GM19193 (cell line): ENCODE data around the gene TRAF3IP3.
A peak's percentile ranks its signal among the peaks of the same experiment; 100 is the strongest.

Source experiments
- POLR2A ChIP-seq: IDR thresholded peaks from 4 replicates; pipeline ENCODE4 v1.6.1; 2011; ENCODE audit not compliant: insufficient read depth, insufficient read length; ENCODE audit errors: extremely low read depth

TRAF3IP3 gene

GRCh38 chr1:209749670-209750323 lies 6.1 kb upstream of the TRAF3IP3 start:
- TF ChIP-seq POLR2A, result no peak

DNA sequence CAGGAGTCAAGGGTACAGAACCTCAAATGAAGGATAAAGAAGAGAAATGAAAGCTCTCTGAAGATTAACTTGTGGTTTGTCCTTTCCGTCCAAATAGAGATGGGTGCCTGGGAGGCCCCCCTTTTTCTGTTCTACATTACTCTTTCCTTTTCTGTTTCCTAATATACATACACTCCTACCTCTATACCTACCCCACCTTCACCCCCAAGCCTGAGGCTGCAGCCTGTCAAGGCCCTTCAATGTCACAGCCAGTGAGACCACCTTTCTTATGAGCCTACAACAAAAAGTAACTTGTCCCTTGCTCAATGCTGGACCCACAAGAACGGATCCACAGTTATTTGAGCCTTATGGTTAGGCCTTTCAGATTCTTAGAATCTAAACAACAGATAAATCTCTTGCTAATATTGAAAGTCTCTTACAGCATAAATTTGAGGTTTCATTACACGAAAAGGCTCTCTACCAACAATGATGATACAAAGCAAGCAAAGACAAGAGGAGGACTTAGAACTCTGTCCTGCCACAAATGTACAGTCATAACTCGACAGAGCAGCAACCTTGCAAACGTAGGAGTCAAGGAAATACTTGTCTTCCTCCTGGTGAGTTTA lies 4.1 kb upstream of the TRAF3IP3 start:
- no peak for TF ChIP-seq POLR2A

GRCh38 chr1:209752890-209753289 lies 3.0 kb upstream of the TRAF3IP3 start:
- TF ChIP-seq POLR2A, result no peak

GRCh38 chr1:209755256-209755655 lies 597 bp upstream of the TRAF3IP3 start:
- TF ChIP-seq POLR2A, result no peak

DNA sequence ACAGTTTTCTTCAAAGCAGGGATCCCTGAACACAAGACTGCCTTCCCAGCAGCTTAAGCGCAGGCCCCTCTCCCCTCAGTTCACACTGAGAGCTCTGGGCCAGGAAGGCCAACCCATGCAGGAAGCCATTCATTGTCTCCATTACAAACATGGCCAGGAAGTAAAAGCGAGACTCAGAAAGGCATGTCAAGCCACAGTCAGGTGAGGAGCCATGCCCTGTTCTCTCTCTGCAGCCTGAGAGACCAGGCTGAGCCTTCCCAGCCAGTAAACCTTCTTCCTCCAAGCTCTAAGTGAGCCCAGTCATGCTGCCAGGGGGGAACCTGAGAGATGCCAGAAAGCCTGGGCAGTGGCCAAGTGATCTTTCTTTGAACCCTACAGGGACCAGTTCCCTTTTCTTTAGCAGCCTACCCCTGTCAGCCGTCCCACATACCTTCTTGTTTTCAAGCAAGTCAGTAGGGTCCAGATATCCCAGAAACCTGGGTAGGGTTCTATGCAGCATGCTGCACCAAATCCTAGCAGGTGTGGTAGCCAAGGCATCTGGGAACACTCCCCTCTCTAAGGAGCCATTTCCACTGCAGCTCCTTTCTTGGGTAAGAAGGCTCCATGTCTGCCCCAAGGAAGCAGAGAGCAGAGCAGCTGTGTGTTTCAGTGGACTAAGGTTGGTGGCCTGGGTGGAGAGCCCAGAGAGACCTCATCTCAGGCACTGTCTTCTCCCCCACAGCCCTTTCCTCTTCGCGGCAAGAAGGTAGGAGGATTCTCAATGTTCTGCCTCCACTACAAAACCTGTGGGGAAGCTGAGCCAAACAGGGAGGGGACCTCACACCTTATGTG lies 977 bp downstream of the TRAF3IP3 start:
- peak; percentile 45 for TF ChIP-seq POLR2A

DNA sequence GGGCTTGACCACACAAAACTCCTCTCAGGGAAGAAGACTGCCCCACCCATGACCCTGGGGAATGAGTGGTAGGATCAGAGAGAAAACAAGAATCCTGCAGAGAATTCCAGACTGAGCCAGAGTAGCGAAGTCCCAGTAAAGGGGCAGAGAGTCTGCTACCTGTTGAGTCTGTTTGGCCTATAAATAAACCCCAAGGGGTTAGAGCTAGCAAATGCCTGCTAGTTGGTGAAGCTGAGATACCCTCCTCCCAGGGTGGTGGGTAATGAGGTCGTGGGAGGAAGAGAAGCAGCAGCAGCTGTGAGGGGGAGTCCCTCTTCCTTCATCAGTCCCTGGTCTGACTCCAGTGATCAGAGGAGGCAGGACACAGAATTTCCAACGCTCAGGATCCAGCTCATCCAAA lies 2.5 kb downstream of the TRAF3IP3 start:
- TF ChIP-seq POLR2A, result no peak

DNA sequence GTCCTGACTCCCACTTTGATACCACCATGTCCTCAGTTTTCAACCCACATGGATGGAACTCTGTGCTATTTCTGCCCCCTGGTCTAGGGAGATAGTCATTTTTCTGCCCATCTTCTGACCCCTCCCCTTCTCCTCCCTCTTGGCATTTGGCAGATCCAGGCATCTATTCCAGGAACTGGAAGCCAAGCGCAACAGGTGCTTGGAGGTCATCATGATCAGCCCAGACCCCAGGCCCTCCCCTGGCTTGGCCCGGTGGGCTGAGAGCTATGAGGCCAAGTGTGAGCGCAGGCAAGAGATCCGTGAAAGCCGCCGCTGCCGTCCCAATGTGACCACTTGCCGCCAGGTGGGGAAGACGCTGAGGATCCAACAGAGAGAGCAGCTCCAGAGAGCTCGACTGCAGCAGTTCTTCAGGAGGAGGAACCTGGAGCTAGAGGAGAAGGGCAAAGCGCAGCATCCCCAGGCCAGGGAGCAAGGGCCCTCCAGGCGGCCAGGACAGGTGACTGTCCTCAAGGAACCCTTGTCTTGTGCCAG lies 4.0 kb downstream of the TRAF3IP3 start:
- TF ChIP-seq POLR2A, result no peak

- no peak for TF ChIP-seq POLR2A
These were observed 5.3 kb downstream of the TRAF3IP3 start for GRCh38 chr1:209761011-209761635.

DNA sequence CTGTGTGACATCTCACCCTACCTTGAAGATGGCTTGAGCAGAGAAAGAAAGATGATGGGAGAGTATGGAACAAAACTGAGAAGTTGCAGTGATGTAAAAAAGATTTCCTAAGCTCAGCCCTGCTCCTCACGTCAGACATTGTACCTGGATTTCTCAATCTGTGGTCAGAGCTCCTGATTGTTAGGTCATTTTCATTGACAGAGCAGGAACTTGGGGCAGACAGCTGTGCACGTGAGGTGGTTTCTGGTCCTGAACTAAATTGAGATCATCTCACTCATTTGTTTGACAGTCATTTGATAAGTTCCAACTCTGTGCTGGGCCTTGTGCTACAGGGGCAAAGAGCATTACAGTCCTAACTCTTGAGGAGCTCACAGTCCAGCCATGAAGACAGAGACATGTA lies 10.2 kb downstream of the TRAF3IP3 start:
- TF ChIP-seq POLR2A, result no peak

DNA sequence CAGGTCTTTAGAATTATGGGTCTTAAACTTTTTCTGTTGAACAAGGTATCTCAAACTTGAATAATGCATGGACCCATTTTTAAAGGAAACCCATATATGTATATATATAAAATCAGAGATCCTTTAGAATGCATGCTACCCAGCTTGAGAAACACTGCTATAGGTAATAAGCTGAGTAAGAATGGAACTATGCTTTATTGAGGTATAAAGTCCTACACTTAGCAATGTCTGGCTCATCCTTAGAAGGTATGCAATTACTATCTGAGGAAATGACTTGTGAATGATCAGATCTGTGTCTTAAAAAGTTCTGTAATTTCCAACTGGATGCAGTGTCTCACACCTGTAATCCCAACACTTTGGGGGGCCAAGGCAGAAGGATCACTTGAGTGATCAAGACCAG lies 11.2 kb downstream of the TRAF3IP3 start:
- TF ChIP-seq POLR2A, result no peak

- TF ChIP-seq POLR2A, result no peak
These were observed 11.9 kb downstream of the TRAF3IP3 start for GRCh38 chr1:209767706-209768105.

DNA sequence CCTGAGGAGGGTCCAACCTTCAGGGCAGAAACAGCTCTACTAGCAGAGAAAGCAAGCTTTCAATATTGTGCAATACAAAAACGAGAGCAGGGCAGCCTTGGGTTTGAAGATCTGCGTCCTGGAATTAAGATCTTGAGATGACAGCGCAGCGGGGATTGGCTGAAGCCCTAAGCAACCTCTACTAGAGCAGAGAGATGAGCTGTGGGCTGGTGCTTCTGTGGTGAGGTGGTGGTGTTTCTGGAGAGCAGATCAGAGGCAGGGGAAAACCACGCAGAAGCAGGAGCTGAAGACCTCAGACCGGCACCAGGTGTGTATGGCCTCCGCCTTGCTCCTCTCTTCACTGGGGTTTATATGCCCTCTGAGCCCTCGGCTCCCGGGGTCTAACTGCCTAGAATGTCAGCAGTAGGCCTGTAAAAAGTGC lies 12.5 kb downstream of the TRAF3IP3 start:
- TF ChIP-seq POLR2A, result peak; percentile 72

- no peak for TF ChIP-seq POLR2A
These were observed 13.5 kb downstream of the TRAF3IP3 start for GRCh38 chr1:209769171-209769904.

DNA sequence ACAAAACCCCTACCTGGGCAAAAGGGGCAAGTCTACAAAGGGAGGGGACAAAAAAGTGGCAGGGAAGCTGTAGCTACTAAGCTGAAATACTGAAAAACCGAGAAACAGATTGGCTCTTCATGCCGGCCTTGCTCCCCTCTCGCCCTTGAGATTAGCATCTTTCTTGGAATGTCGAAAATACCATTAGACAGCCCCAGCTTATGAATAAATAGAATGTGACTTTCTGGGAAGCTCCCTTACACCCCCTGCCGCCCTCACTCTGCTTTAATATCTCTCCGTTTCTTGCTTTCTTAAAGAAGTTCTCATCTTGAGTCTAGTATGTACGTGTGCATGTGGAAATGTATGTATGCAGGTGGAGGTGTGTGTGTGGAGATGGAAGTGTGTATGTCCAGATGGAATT lies 14.1 kb downstream of the TRAF3IP3 start:
- TF ChIP-seq POLR2A, result no peak

DNA sequence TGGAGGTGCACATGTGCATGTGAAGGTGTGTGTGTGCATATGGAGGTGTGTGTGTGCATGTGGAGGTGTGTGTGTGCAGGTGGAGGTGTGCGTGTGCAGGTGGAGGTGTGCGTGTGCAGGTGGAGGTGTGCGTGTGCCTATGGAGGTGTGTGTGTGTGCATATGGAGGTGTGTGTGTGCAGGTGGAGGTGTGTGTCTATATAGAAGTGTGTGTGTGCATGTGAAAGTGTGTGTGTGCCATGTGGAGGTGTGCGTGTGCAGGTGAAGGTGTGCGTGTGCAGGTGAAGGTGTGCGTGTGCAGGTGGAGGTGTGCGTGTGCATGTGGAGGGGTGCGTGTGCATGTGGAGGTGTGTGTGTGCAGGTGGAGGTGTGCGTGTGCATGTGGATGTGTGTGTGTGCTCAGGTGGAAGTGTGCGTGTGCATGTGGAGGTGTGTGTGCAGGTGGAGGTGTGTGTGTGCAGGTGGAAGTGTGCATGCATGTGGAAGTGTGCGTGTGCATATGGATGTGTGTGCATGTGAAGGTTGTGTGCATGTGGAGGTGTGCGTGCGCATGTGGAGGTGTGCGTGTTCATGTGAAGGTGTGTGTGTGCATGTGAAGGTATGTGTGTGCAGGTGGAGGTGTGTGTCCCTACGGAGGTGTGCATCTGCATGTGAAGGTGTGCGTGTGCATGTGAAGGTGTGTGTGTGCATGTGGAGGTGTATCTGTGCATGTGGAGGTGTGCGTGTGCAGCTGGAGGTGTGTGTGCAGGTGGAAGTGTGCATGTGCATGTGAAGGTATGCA lies 15.0 kb downstream of the TRAF3IP3 start:
- peak; percentile 3 for TF ChIP-seq POLR2A

DNA sequence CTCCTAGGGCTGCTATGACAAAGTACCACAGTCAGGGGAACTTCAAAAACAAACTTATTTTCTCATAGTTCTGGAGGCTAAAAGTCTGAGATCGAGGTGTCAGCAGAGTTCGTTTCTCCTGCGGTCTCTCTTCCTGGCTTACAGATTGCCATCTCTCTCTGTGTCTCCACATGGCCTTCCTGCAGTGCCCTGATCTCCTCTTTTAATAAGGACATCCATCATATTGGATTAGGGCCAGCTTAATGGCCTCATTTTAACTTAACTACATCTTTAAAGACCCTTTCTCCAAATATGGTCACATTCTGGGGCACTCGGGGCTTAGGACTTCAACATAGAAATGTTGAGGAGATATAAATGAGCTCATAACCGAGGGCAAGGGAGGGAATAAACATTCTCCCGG lies 16.3 kb downstream of the TRAF3IP3 start:
- no peak for TF ChIP-seq POLR2A
